RWPE2 (cell line): ENCODE measurements around the gene B4GALT3.

Source experiments
- ATAC-seq: fragments of 200-7000 bp; cut with Tn5 transposase; 3 replicates; pipeline ENCODE4 v1.9.1; 2021; ENCODE audit warnings: low read depth
- DNase-seq: peaks from one replicate; pipeline ENCODE4 v3.0.0-alpha.2; 2020; ENCODE audit warnings: low spot score
- H3K27ac ChIP-seq: fragments of 450-650 bp; 2 replicates; pipeline ENCODE4 v1.5.1; 2017; ENCODE audit warnings: mild to moderate bottlenecking; ENCODE audit not compliant: poor library complexity, severe bottlenecking
- H3K27me3 ChIP-seq: fragments of 250-450 bp; sonication (Bioruptor Pico); 2 replicates; pipeline ENCODE4 v1.5.1; 2021; ENCODE audit warnings: mild to moderate bottlenecking, moderate library complexity; ENCODE audit not compliant: insufficient read depth, poor library complexity, severe bottlenecking
- H3K36me3 ChIP-seq: fragments of 250-450 bp; sonication (Bioruptor Pico); 2 replicates; pipeline ENCODE4 v1.5.1; 2020; ENCODE audit warnings: low read depth, mild to moderate bottlenecking, moderate library complexity
- H3K4me1 ChIP-seq: fragments of 250-450 bp; sonication (Bioruptor Pico); 2 replicates; pipeline ENCODE4 v1.5.1; 2021; ENCODE audit warnings: mild to moderate bottlenecking, moderate library complexity; ENCODE audit not compliant: insufficient read depth, poor library complexity, severe bottlenecking
- H3K4me3 ChIP-seq: fragments of 250-450 bp; sonication (Bioruptor Pico); 2 replicates; pipeline ENCODE4 v1.5.1; 2021; ENCODE audit warnings: mild to moderate bottlenecking, moderate library complexity; ENCODE audit not compliant: severe bottlenecking
- H3K9me3 ChIP-seq: fragments of 250-450 bp; sonication (Bioruptor Pico); 2 replicates; pipeline ENCODE4 v1.5.1; 2021; ENCODE audit warnings: mild to moderate bottlenecking, moderate library complexity; ENCODE audit not compliant: severe bottlenecking
- CTCF ChIP-seq: fragments of 450-650 bp; IDR thresholded peaks from one replicate; pipeline ENCODE4 v1.5.1; 2017; ENCODE audit warnings: mild to moderate bottlenecking, moderate library complexity; ENCODE audit not compliant: poor library complexity, severe bottlenecking

B4GALT3 gene

GRCh38 chr1:161172776-161173376 lies 4.4 kb downstream of the B4GALT3 start:
- no peak for DNase-seq
- Histone ChIP-seq H3K27ac (no peak overlapping the region), H3K36me3 (peaks cover 49% of the 10 kb centered on the region)

GRCh38 chr1:161172349-161172748 lies 5.0 kb downstream of the B4GALT3 start:
- H3K27ac ChIP-seq = no peak overlapping the region
- no peak for TF ChIP-seq CTCF
- H3K36me3 ChIP-seq = peaks cover 49% of the 10 kb centered on the region
- ATAC-seq (no peak), DNase-seq (no peak)
- no peak overlapping the region for H3K4me3 ChIP-seq
- H3K27me3 ChIP-seq = no peaks in the 10 kb centered on the region
- no peaks in the 10 kb centered on the region for H3K9me3 ChIP-seq
- peaks cover 5% of the 10 kb centered on the region for H3K4me1 ChIP-seq

More at GRCh38 chr1:161172776-161173376, 4.4 kb downstream of the B4GALT3 start:
- no peak for TF ChIP-seq CTCF
- Histone ChIP-seq H3K27me3 (no peaks in the 10 kb centered on the region), H3K9me3 (no peaks in the 10 kb centered on the region), H3K4me1 (peaks cover 7% of the 10 kb centered on the region), H3K4me3 (no peak overlapping the region)
- no peak for ATAC-seq

GRCh38 chr1:161171696-161172095 lies 5.6 kb downstream of the B4GALT3 start:
- Histone ChIP-seq H3K4me1 (peaks cover 5% of the 10 kb centered on the region), H3K4me3 (no peak overlapping the region), H3K27ac (no peak overlapping the region), H3K36me3 (peaks cover 49% of the 10 kb centered on the region), H3K27me3 (no peaks in the 10 kb centered on the region), H3K9me3 (no peaks in the 10 kb centered on the region)
- DNase-seq = no peak
- no peak for TF ChIP-seq CTCF
- ATAC-seq = no peak

- H3K9me3 ChIP-seq = no peaks in the 10 kb centered on the region
- TF ChIP-seq CTCF = no peak
- H3K4me1 ChIP-seq = peaks cover under 1% of the 10 kb centered on the region
- DNase-seq = no peak
- H3K4me3 ChIP-seq = no peak overlapping the region
- no peak overlapping the region for H3K27ac ChIP-seq
- no peaks in the 10 kb centered on the region for H3K27me3 ChIP-seq
- peaks cover 49% of the 10 kb centered on the region for H3K36me3 ChIP-seq
- no peak for ATAC-seq
Observed at GRCh38 chr1:161171191-161171590, 6.1 kb downstream of the B4GALT3 start.

- Histone ChIP-seq H3K36me3 (peaks cover 31% of the 10 kb centered on the region), H3K27ac (no peak overlapping the region), H3K4me3 (no peak overlapping the region), H3K4me1 (no peaks in the 10 kb centered on the region), H3K27me3 (no peaks in the 10 kb centered on the region), H3K9me3 (no peaks in the 10 kb centered on the region)
- TF ChIP-seq CTCF = no peak
- no peak for DNase-seq
- no peak for ATAC-seq
Observed at GRCh38 chr1:161168906-161169305, 8.4 kb downstream of the B4GALT3 start.
